Transverse colon (tissue), 3 donors: ENCODE results near the gene TRA2B.

Source experiments
- CTCF ChIP-seq, 5 experiments: fragments of 200-600 bp in 3 of 5; fragments of 450-650 bp in 2 of 5; sonication (generic) in 3 of 5; IDR thresholded peaks; 1 replicate in 2 of 5; 2 replicates in 3 of 5; pipeline ENCODE4 v1.5.1; 2016 to 2017; ENCODE audit warnings: antibody characterized with exemption in 5 of 5, inconsistent platforms in 3 of 5, mild to moderate bottlenecking in 2 of 5, moderate library complexity in 1 of 5
- EP300 ChIP-seq: sonication (generic); formaldehyde crosslinking; IDR thresholded peaks from one replicate; pipeline ENCODE4 v1.6.1; 2017; ENCODE audit warnings: antibody characterized with exemption, low read depth
- POLR2A ChIP-seq: fragments of 450-650 bp; IDR thresholded peaks from one replicate; pipeline ENCODE4 v1.6.1; 2016; ENCODE audit warnings: antibody characterized with exemption, mild to moderate bottlenecking, moderate library complexity

DNA sequence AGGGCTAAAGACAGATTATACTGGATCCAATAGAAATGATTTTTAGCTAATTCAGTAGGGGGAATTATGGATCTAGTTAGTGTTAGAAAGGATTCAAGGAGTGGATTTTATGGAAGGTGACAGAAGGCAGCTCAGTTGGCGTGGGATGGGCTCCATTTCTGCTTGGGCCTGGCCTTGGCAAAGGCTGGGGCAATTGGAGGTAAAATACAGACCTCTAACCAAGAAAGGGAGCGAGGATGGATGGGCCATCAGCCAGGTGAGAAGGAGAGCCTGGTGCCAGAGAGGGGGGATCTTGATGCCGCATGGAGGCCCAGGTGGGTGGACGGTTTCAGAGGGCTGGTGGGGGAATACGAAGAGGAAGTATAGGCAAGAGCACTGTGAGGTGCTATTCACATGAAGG lies 40.7 kb upstream of the TRA2B start:
- TF ChIP-seq CTCF (IDR thresholded peaks at IDR 0.05), result no peak
- no peak for TF ChIP-seq POLR2A
- no peak for TF ChIP-seq EP300
